Panc1 (cell line): ENCODE measurements around the gene STRA6. TPM values are rescaled to one million over a fixed set of nuclear protein-coding genes. Genes with fewer than 3 reads are reported as not detected.

ENCODE experiments used
- ATAC-seq: fragments of 200-7000 bp; cut with Tn5 transposase; 2 replicates; pipeline ENCODE4 v1.9.1; 2020; ENCODE audit warnings: mild to moderate bottlenecking, moderate library complexity
- BruUV-seq: library from RNA; stranded (reverse); fragments of 400-500 nt; replicated peaks from 2 replicates; lab custom pipeline; 2021; lab: Mats Ljungman, UMichigan
- CTCF ChIA-PET: fragments of 300-600 bp; sonication (Branson Sonifier 250); formaldehyde crosslinking; loops from one replicate; lab custom pipeline; 2022; ENCODE audit warnings: antibody characterized with exemption; lab: Charles Lee
- POLR2A ChIA-PET: fragments of 300-600 bp; sonication (Branson Sonifier 250); formaldehyde crosslinking; loops from one replicate; lab custom pipeline; 2022; ENCODE audit warnings: antibody characterized with exemption; lab: Charles Lee
- DNase-seq: peaks from one replicate; pipeline ENCODE4 v3.0.0-alpha.2; 2010; ENCODE audit warnings: low read depth, low spot score
- H3K27ac ChIP-seq: 2 replicates; pipeline ENCODE4 v1.5.1; 2011; ENCODE audit warnings: mild to moderate bottlenecking, low read length, inconsistent platforms
- H3K27me3 ChIP-seq: fragments of 200-500 bp; sonication (Bioruptor generic); 2 replicates; pipeline ENCODE4 v1.6.0; 2014; ENCODE audit warnings: low read length, inconsistent platforms; ENCODE audit not compliant: control insufficient read depth, insufficient read depth
- H3K36me3 ChIP-seq: fragments of 200-500 bp; sonication (Bioruptor generic); 2 replicates; pipeline ENCODE4 v1.5.1; 2014; ENCODE audit warnings: inconsistent platforms, mild to moderate bottlenecking, low read length, moderate library complexity; ENCODE audit not compliant: control insufficient read depth, insufficient read depth
- H3K4me1 ChIP-seq: 2 replicates; pipeline ENCODE4 v1.5.1; 2011; ENCODE audit warnings: inconsistent platforms, mild to moderate bottlenecking, low read length, moderate library complexity; ENCODE audit not compliant: control insufficient read depth, insufficient read depth
- H3K4me3 ChIP-seq, 2 experiments: 2 replicates each; pipeline ENCODE4 v1.5.1; 2011 to 2012; ENCODE audit warnings: low read depth in 2 of 2, low read length in 2 of 2, mild to moderate bottlenecking in 2 of 2, inconsistent platforms in 1 of 2, moderate library complexity in 1 of 2
- H3K9me3 ChIP-seq: fragments of 200-500 bp; sonication (Bioruptor generic); 2 replicates; pipeline ENCODE4 v1.5.1; 2014; ENCODE audit warnings: low read depth, mild to moderate bottlenecking, inconsistent platforms, low read length, moderate library complexity; ENCODE audit not compliant: control insufficient read depth, insufficient read depth
- CTCF ChIP-seq: fragments of 450-650 bp; IDR thresholded peaks from 2 replicates; pipeline ENCODE4 v1.5.1; 2017; ENCODE audit warnings: mild to moderate bottlenecking
- POLR2AphosphoS5 ChIP-seq: IDR thresholded peaks from 2 replicates; pipeline ENCODE4 v1.6.1; 2012; ENCODE audit warnings: mild to moderate bottlenecking, low read depth, low read length, moderate library complexity
- REST ChIP-seq, 2 experiments: IDR thresholded peaks; 2 replicates each; pipeline ENCODE4 v1.6.1; 2011 to 2012; ENCODE audit warnings: low read depth in 2 of 2, control low read depth in 1 of 2, low read length in 1 of 2, mild to moderate bottlenecking in 1 of 2, moderate library complexity in 1 of 2; ENCODE audit not compliant: insufficient read depth in 1 of 2
- SIN3A ChIP-seq: IDR thresholded peaks from 2 replicates; pipeline ENCODE4 v1.6.1; 2012; ENCODE audit warnings: low read depth, mild to moderate bottlenecking, low read length, moderate library complexity, borderline replicate concordance; ENCODE audit not compliant: insufficient read depth
- TCF7L2 ChIP-seq: IDR thresholded peaks from 2 replicates; pipeline ENCODE4 v1.6.1; 2011; ENCODE audit warnings: mild to moderate bottlenecking, low read depth, low read length, inconsistent platforms
- in situ Hi-C: cut with HindIII; loops from 2 replicates; pipeline ENCODE4 v1.10.0; 2016; ENCODE audit warnings: low sequenced_read_pairs, low pct_unique_long_range_greater_than_20kb
- intact Hi-C: fragments of 100-400 bp; cut with micrococcal nuclease; formaldehyde crosslinking; loops from one replicate; pipeline ENCODE4 v1.10.0; 2022; ENCODE audit not compliant: unreplicated experiment
- total RNA-seq: library from RNA; stranded (reverse); gene quantifications from one replicate; pipeline ENCODE4 v1.2.1, GENCODE V29; 2021; ENCODE audit not compliant: unreplicated experiment

Gene STRA6
- total RNA-seq, 1 experiment from 2014 or later: 1.1 TPM

DNA sequence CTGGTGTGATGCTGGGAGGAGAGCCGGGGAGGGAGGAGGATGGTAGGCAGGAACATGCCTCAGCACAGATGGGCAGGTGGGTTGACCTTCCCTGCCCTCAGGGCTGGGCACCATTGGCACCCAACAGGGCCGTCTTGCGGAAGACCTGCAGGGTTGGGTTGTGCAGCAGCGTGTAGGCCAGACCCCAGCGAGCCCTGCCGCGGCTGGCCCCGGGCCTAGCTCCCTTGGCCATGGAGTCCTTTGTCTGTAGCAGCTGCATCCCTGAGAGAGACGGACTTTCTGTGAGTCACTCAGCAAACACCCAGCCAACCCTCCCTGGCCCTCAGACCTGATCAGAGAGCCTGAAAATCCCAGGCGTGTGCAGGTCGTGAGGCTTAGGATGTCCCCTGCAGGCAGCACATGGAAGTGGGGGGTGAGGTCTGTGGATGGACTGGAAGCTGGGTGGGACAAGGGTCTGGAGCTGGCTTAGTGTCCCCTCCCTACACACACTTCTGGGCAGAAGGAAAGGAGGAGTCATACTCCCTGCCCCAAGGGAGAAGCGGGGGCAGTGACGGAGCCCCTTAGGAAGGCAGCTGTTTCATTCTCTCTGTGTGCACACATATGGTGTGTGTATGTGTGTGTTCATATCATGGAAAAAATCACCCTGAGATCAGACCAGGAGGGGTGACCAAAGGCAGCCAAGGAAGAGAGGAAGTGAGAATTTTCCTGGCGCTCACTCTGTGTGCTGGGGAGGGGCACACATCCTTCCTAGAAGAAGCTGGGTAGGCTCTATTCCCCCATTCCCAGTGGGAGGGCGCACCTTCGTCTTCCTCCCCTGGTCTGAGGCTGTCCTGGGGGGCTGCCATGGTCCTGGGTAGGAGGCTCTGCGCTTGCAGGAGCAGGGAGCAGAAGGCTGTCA is 22.4 kb downstream of the STRA6 start:
- in situ Hi-C loops: no loop called here
- no TSS peak for BruUV-seq
- ATAC-seq: no peak
- H3K4me1 ChIP-seq: peaks cover 13% of the 10 kb centered on the region
- CTCF ChIA-PET: no interaction called here
- intact Hi-C loops: no loop called here
- TF ChIP-seq POLR2AphosphoS5 (no peak), CTCF (no peak), REST (IDR thresholded peaks at IDR 0.05; ENCODE audit: insufficient read depth in 1 of 2, low read depth in 2 of 2, low read length in 1 of 2) (no peak), SIN3A (no peak), TCF7L2 (no peak)
- no peak overlapping the region for H3K27ac ChIP-seq
- H3K36me3 ChIP-seq: no peaks in the 10 kb centered on the region
- POLR2A ChIA-PET: no interaction called here
- DNase-seq: no peak
- H3K4me3 ChIP-seq: no peak overlapping the region
- no peaks in the 10 kb centered on the region for H3K27me3 ChIP-seq
- H3K9me3 ChIP-seq: no peaks in the 10 kb centered on the region

DNA sequence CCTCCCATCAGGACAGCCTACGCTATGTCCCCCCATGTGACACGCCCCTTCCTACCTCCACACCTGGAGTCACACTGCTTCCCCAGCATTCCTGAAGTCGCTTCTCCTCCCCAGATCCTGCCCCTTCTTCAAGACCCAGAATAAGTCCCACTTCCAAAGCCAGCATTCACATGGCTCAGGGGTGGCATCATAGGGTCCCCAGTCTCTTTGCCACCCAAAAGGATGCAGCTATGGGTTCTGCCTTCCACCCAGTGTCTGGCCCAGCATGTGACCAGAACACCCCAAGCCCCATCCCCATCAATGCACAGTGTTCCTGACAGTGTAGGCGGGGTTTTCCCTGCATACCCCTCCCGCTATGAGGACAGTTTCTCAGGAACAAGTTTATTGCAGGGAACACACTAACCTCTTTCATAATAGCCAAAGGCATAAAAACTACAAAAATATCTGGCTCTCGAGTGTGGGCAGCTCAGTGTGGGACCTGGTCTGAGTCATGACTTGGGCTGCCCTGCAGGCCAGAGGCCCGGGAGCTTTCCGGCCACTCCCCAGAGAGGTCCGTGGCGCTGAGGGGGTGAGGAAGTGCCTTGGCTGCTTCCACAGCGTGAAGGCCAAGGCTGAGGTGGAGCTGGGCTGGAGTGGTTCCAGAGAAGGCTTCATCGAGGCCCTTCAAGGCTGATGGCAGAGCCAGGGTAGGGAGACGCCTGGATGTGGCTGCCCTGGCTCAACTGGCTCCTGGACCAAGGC is 23.3 kb downstream of the STRA6 start:
- POLR2A ChIA-PET: no interaction called here
- no peaks in the 10 kb centered on the region for H3K36me3 ChIP-seq
- peak; percentile 86 for ATAC-seq

More for the DNA sequence above, 23.3 kb downstream of the STRA6 start:
- no peak for DNase-seq
- Histone ChIP-seq H3K9me3 (no peaks in the 10 kb centered on the region), H3K27me3 (no peaks in the 10 kb centered on the region), H3K4me3 (no peak overlapping the region), H3K4me1 (peaks cover 13% of the 10 kb centered on the region), H3K27ac (0 out of 2 replicates have a peak overlapping the region, but pooled peaks have one; percentile 29)
- CTCF ChIA-PET: interaction anchor here (0.5 kb wide), 1 partner anchor 11 kb away, joined by 8 read pairs; no protein-coding TSS in a partner anchor
- no TSS peak for BruUV-seq
- in situ Hi-C loops (no loop called here), intact Hi-C loops (no loop called here)
- TF ChIP-seq TCF7L2 (no peak), SIN3A (no peak), REST (IDR thresholded peaks at IDR 0.05; ENCODE audit: insufficient read depth in 1 of 2, low read depth in 2 of 2, low read length in 1 of 2) (no peak), CTCF (no peak), POLR2AphosphoS5 (no peak)
